Measurements from ENCODE around the gene MYOF.
"Not testable (repeated sequence)": the region's sequence is repeated elsewhere in the genome, so short reads cannot be mapped to it uniquely, and the experiment has no call there.

The MYOF gene

GRCh38 chr10:93471110-93471651 is 11.0 kb downstream of the MYOF start:
- H3K4me3 Mint-ChIP-seq = no peak overlapping the region
- no peaks in the 10 kb centered on the region for H3K27me3 Mint-ChIP-seq (ENCODE audit: low read depth)
- no peaks in the 10 kb centered on the region for H3K36me3 Mint-ChIP-seq (ENCODE audit: low read depth)
- H3K27ac Mint-ChIP-seq = no peak overlapping the region
- no peak for DNase-seq (ENCODE audit: low spot score)
- H3K9me3 Mint-ChIP-seq = peaks cover 2% of the 10 kb centered on the region
- no peaks in the 10 kb centered on the region for H3K4me1 Mint-ChIP-seq (ENCODE audit: low read depth)

GRCh38 chr10:93469454-93469853 is 12.7 kb downstream of the MYOF start:
- Mint-ChIP-seq H3K9me3 (peaks cover 2% of the 10 kb centered on the region), H3K27me3 (ENCODE audit: low read depth) (no peaks in the 10 kb centered on the region), H3K36me3 (ENCODE audit: low read depth) (no peaks in the 10 kb centered on the region), H3K4me3 (no peak overlapping the region), H3K4me1 (ENCODE audit: low read depth) (no peaks in the 10 kb centered on the region), H3K27ac (no peak overlapping the region)
- DNase-seq (ENCODE audit: low spot score) = no peak

GRCh38 chr10:93468461-93469213 is 13.5 kb downstream of the MYOF start:
- Mint-ChIP-seq H3K36me3 (ENCODE audit: low read depth) (no peaks in the 10 kb centered on the region), H3K9me3 (peaks cover 2% of the 10 kb centered on the region), H3K27me3 (ENCODE audit: low read depth) (no peaks in the 10 kb centered on the region), H3K4me3 (no peak overlapping the region), H3K27ac (no peak overlapping the region), H3K4me1 (ENCODE audit: low read depth) (no peaks in the 10 kb centered on the region)
- no peak for DNase-seq (ENCODE audit: low spot score)

- DNase-seq (ENCODE audit: low spot score); H3K4me3 Mint-ChIP-seq; H3K27me3 Mint-ChIP-seq (ENCODE audit: low read depth); H3K27ac Mint-ChIP-seq; H3K4me1 Mint-ChIP-seq (ENCODE audit: low read depth); H3K36me3 Mint-ChIP-seq (ENCODE audit: low read depth); H3K9me3 Mint-ChIP-seq: not testable (repeated sequence)
Measured at GRCh38 chr10:93467635-93468034, 14.5 kb downstream of the MYOF start.

GRCh38 chr10:93465806-93466675 is 16.1 kb downstream of the MYOF start:
- Mint-ChIP-seq H3K27ac (no peak overlapping the region), H3K27me3 (ENCODE audit: low read depth) (no peaks in the 10 kb centered on the region), H3K36me3 (ENCODE audit: low read depth) (no peaks in the 10 kb centered on the region), H3K9me3 (peaks cover 2% of the 10 kb centered on the region), H3K4me3 (no peak overlapping the region), H3K4me1 (ENCODE audit: low read depth) (peaks cover 11% of the 10 kb centered on the region)
- DNase-seq (ENCODE audit: low spot score) = no peak

GRCh38 chr10:93464776-93465388 is 17.3 kb downstream of the MYOF start:
- no peaks in the 10 kb centered on the region for H3K27me3 Mint-ChIP-seq (ENCODE audit: low read depth)
- H3K4me3 Mint-ChIP-seq = no peak overlapping the region
- no peaks in the 10 kb centered on the region for H3K36me3 Mint-ChIP-seq (ENCODE audit: low read depth)
- H3K9me3 Mint-ChIP-seq = peaks cover 2% of the 10 kb centered on the region
- no peak for DNase-seq (ENCODE audit: low spot score)
- peaks cover 11% of the 10 kb centered on the region for H3K4me1 Mint-ChIP-seq (ENCODE audit: low read depth)
- no peak overlapping the region for H3K27ac Mint-ChIP-seq

GRCh38 chr10:93463723-93464476 is 18.2 kb downstream of the MYOF start:
- Mint-ChIP-seq H3K4me1 (ENCODE audit: low read depth) (peaks cover 11% of the 10 kb centered on the region), H3K9me3 (peaks cover 2% of the 10 kb centered on the region), H3K27ac (no peak overlapping the region), H3K4me3 (no peak overlapping the region), H3K27me3 (ENCODE audit: low read depth) (no peaks in the 10 kb centered on the region), H3K36me3 (ENCODE audit: low read depth) (no peaks in the 10 kb centered on the region)
- DNase-seq (ENCODE audit: low spot score) = no peak

- Mint-ChIP-seq H3K27me3 (ENCODE audit: low read depth) (no peaks in the 10 kb centered on the region), H3K4me3 (peak overlapping the region; percentile 10), H3K27ac (peak overlapping the region; percentile 72)
Measured at GRCh38 chr10:93462881-93463280, 19.3 kb downstream of the MYOF start.

GRCh38 chr10:93462371-93462770 is 19.8 kb downstream of the MYOF start:
- H3K27ac Mint-ChIP-seq = no peak overlapping the region
- no peak overlapping the region for H3K4me3 Mint-ChIP-seq
- no peaks in the 10 kb centered on the region for H3K36me3 Mint-ChIP-seq (ENCODE audit: low read depth)
- no peaks in the 10 kb centered on the region for H3K9me3 Mint-ChIP-seq
- DNase-seq (ENCODE audit: low spot score) = no peak
- H3K27me3 Mint-ChIP-seq (ENCODE audit: low read depth) = no peaks in the 10 kb centered on the region
- peaks cover 11% of the 10 kb centered on the region for H3K4me1 Mint-ChIP-seq (ENCODE audit: low read depth)

More at GRCh38 chr10:93462881-93463280, 19.3 kb downstream of the MYOF start:
- Mint-ChIP-seq H3K4me1 (ENCODE audit: low read depth) (peaks cover 11% of the 10 kb centered on the region), H3K36me3 (ENCODE audit: low read depth) (no peaks in the 10 kb centered on the region), H3K9me3 (peaks cover 1% of the 10 kb centered on the region)
- peak; percentile 21 for DNase-seq (ENCODE audit: low spot score)

- no peak for DNase-seq (ENCODE audit: low spot score)
- Mint-ChIP-seq H3K9me3 (no peaks in the 10 kb centered on the region), H3K4me3 (no peak overlapping the region), H3K27ac (peak overlapping the region; percentile 2), H3K4me1 (ENCODE audit: low read depth) (peaks cover 11% of the 10 kb centered on the region), H3K27me3 (ENCODE audit: low read depth) (no peaks in the 10 kb centered on the region), H3K36me3 (ENCODE audit: low read depth) (no peaks in the 10 kb centered on the region)
Measured at GRCh38 chr10:93461807-93462178, 20.3 kb downstream of the MYOF start.

GRCh38 chr10:93461109-93461806 is 20.9 kb downstream of the MYOF start:
- Mint-ChIP-seq H3K4me1 (ENCODE audit: low read depth) (peaks cover 11% of the 10 kb centered on the region), H3K9me3 (no peaks in the 10 kb centered on the region), H3K36me3 (ENCODE audit: low read depth) (no peaks in the 10 kb centered on the region)

GRCh38 chr10:93459466-93459865 is 22.7 kb downstream of the MYOF start:
- Mint-ChIP-seq H3K27me3 (ENCODE audit: low read depth) (no peaks in the 10 kb centered on the region), H3K27ac (no peak overlapping the region), H3K4me1 (ENCODE audit: low read depth) (peaks cover 14% of the 10 kb centered on the region), H3K36me3 (ENCODE audit: low read depth) (no peaks in the 10 kb centered on the region), H3K4me3 (no peak overlapping the region), H3K9me3 (no peaks in the 10 kb centered on the region)
- no peak for DNase-seq (ENCODE audit: low spot score)

More at GRCh38 chr10:93461109-93461806, 20.9 kb downstream of the MYOF start:
- Mint-ChIP-seq H3K27ac (peak overlapping the region; percentile 2), H3K4me3 (no peak overlapping the region), H3K27me3 (ENCODE audit: low read depth) (no peaks in the 10 kb centered on the region)
- DNase-seq (ENCODE audit: low spot score) = no peak

GRCh38 chr10:93458821-93459257 is 23.3 kb downstream of the MYOF start:
- Mint-ChIP-seq H3K4me3 (no peak overlapping the region), H3K9me3 (no peaks in the 10 kb centered on the region), H3K27me3 (ENCODE audit: low read depth) (no peaks in the 10 kb centered on the region), H3K27ac (no peak overlapping the region), H3K4me1 (ENCODE audit: low read depth) (peaks cover 14% of the 10 kb centered on the region), H3K36me3 (ENCODE audit: low read depth) (no peaks in the 10 kb centered on the region)
- no peak for DNase-seq (ENCODE audit: low spot score)

All from T-helper 2 cell treated with Interferon-gamma antibody and Interleukin-4, amounts not matched to agents 5 μg/mL and 100 μg/mL, for 36 hours (primary cell).